OCI-LY3 (cell line): ENCODE data around the gene ACSL3.

Experiments
- H2AFZ ChIP-seq: fragments of 200-600, 300-600 bp; shearing (Covaris generic); 2 replicates; pipeline ENCODE4 v1.6.0; 2014; ENCODE audit warnings: antibody characterized with exemption, low read depth, low read length
- H3K27ac ChIP-seq: fragments of 200-600, 300-600 bp; sonication (generic); 2 replicates; pipeline ENCODE4 v1.5.1; 2014; ENCODE audit warnings: mild to moderate bottlenecking, low read length, moderate library complexity, mixed read lengths
- H3K27me3 ChIP-seq: fragments of 200-600, 300-600 bp; sonication (generic); 2 replicates; pipeline ENCODE4 v1.6.1; 2014; ENCODE audit warnings: low read depth, low read length, mixed read lengths
- H3K36me3 ChIP-seq: fragments of 200-600, 300-600 bp; sonication (generic); replicated peaks from 2 replicates; pipeline ENCODE3; 2014; ENCODE audit warnings: low read depth, low read length, mixed read lengths
- H3K4me1 ChIP-seq: fragments of 300-600, 200-600 bp; sonication (generic); 2 replicates; pipeline ENCODE4 v1.6.1; 2014; ENCODE audit warnings: low read length, mixed read lengths
- H3K4me2 ChIP-seq: fragments of 200-600, 300-600 bp; sonication (generic); 2 replicates; pipeline ENCODE4 v1.6.1; 2014; ENCODE audit warnings: low read length, mixed read lengths
- H3K4me3 ChIP-seq: fragments of 300-600, 200-600 bp; sonication (generic); 2 replicates; pipeline ENCODE4 v1.5.1; 2014; ENCODE audit warnings: antibody characterized with exemption, mild to moderate bottlenecking, low read length, moderate library complexity
- H3K79me2 ChIP-seq: fragments of 300-600, 200-600 bp; shearing (Covaris generic); 2 replicates; pipeline ENCODE4 v1.6.1; 2014; ENCODE audit warnings: mild to moderate bottlenecking, low read length, mixed read lengths
- H3K9ac ChIP-seq: fragments of 300-600, 200-600 bp; shearing (Covaris generic); 2 replicates; pipeline ENCODE4 v1.6.0; 2014; ENCODE audit warnings: mild to moderate bottlenecking, low read length, moderate library complexity
- H3K9me3 ChIP-seq: fragments of 200-600, 300-600 bp; shearing (Covaris generic); 2 replicates; pipeline ENCODE4 v1.6.1; 2014; ENCODE audit warnings: low read length, mixed read lengths; ENCODE audit not compliant: insufficient read depth
- H4K20me1 ChIP-seq: fragments of 200-600, 300-600 bp; sonication (generic); 2 replicates; pipeline ENCODE4 v1.6.1; 2016; ENCODE audit warnings: low read length, mixed read lengths; ENCODE audit not compliant: insufficient read depth
- CTCF ChIP-seq: fragments of 200-600, 300-600 bp; sonication (generic); IDR thresholded peaks from 2 replicates; pipeline ENCODE4 v1.5.1; 2014; ENCODE audit warnings: antibody characterized with exemption, low read length, low read depth
- EZH2phosphoT487 ChIP-seq: fragments of 200-600 bp; shearing (Covaris generic); IDR thresholded peaks from 2 replicates; pipeline ENCODE4 v1.6.1; 2018; ENCODE audit warnings: antibody characterized with exemption, mixed run types, low read depth

The ACSL3 gene

DNA sequence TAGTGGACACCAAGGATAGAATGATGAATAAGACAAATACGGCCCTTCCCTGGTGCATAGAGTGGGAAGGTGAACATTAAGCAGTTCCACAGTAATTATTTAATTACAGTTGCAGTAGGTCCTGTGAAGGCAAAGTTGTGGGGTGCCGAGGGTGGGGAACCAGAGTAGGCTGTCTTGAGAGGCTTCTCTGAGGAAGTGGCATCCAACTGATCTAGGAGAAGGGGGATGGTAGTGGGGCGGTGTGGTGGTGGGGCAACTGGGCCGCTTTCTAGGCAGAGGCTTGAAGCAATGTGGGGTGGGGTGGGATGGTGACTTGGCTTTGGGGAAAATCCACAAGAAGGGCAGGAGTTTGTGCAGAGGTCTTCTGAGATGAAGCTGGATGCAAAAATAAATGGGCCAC is 11.7 kb downstream of the ACSL3 start:
- Histone ChIP-seq H3K27me3 (no peaks in the 10 kb centered on the region), H2AFZ (no peak overlapping the region), H3K9ac (no peak overlapping the region), H3K4me1 (peaks cover 11% of the 10 kb centered on the region), H4K20me1 (peaks cover 80% of the 10 kb centered on the region), H3K27ac (no peak overlapping the region), H3K4me2 (no peak overlapping the region), H3K9me3 (no peaks in the 10 kb centered on the region), H3K4me3 (no peak overlapping the region), H3K79me2 (peaks cover 99% of the 10 kb centered on the region), H3K36me3 (no peaks in the 10 kb centered on the region)
- TF ChIP-seq CTCF: no peak
- no peak for TF ChIP-seq EZH2phosphoT487

- no peaks in the 10 kb centered on the region for H3K27me3 ChIP-seq
- no peak overlapping the region for H3K4me2 ChIP-seq
- peaks cover 99% of the 10 kb centered on the region for H3K79me2 ChIP-seq
- TF ChIP-seq EZH2phosphoT487: no peak
- no peak for TF ChIP-seq CTCF
- H3K36me3 ChIP-seq: no peaks in the 10 kb centered on the region
- H3K27ac ChIP-seq: no peak overlapping the region
- no peak overlapping the region for H3K9ac ChIP-seq
- H3K4me3 ChIP-seq: no peak overlapping the region
- no peaks in the 10 kb centered on the region for H3K4me1 ChIP-seq
- H4K20me1 ChIP-seq: peaks cover 80% of the 10 kb centered on the region
- no peak overlapping the region for H2AFZ ChIP-seq
- H3K9me3 ChIP-seq: no peaks in the 10 kb centered on the region
Measured at GRCh38 chr2:222875482-222875881, 14.6 kb downstream of the ACSL3 start.

DNA sequence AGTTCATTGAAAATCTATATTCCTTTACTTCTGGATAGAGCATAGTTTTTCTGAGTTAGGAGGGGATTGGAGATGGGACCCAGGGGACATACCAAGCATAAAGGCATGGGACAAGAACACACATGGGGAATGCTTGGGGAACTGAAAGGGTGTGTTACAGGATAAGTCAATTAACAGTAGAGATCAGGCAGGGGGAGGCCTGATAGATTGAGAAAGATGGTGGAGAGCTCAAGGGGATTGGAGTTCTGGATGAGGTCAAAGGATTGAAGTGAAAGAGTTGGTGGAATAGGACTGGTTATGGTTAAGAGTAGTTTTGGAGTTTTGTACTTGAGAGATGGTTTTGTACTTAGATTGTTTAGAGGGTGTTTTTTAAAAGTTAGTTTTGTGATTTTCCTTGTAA is 16.1 kb downstream of the ACSL3 start:
- H3K27me3 ChIP-seq: no peaks in the 10 kb centered on the region
- H3K4me3 ChIP-seq: no peak overlapping the region
- no peaks in the 10 kb centered on the region for H3K9me3 ChIP-seq
- H3K4me2 ChIP-seq: no peak overlapping the region
- TF ChIP-seq CTCF (no peak), EZH2phosphoT487 (no peak)
- no peaks in the 10 kb centered on the region for H3K4me1 ChIP-seq
- H3K79me2 ChIP-seq: peaks cover 97% of the 10 kb centered on the region
- H3K27ac ChIP-seq: no peak overlapping the region
- no peak overlapping the region for H2AFZ ChIP-seq
- H3K36me3 ChIP-seq: no peaks in the 10 kb centered on the region
- no peak overlapping the region for H3K9ac ChIP-seq
- peaks cover 75% of the 10 kb centered on the region for H4K20me1 ChIP-seq

DNA sequence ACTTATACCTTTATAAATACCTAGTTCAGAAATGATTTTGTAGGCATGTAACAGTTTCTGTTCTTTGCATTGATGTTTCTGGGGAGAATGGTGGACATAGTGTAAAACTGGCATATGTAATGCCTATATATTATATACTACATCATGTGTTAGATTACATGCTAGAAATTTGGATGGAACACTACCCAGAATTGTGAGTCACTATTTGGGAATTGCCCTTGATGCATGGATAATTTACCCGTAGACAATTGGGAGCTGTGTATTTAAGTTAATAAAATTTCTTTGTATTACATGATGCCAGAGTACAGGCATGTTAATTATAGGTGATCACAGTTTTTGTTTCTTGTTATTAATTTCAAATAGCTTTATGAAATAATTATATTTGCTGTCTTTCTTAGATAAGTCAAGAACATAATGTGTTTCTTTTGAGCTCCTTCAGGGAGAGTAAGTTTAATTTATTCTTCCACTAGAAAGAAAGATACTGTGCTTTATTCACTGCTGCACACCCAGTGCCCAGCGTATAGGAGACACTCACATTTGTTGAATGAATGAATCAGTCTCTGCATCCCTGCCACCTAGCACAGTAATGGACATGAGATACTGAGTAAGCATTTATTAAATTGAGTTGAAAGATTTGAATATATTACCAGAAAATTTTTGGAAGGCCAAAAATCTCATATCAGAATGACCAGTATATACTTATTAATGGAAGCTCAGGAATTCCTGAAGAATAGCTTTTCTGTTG is 16.9 kb downstream of the ACSL3 start:
- H3K9me3 ChIP-seq: no peaks in the 10 kb centered on the region
- no peak overlapping the region for H3K4me2 ChIP-seq
- H3K4me3 ChIP-seq: no peak overlapping the region
- H3K4me1 ChIP-seq: no peaks in the 10 kb centered on the region
- H3K27ac ChIP-seq: no peak overlapping the region
- no peaks in the 10 kb centered on the region for H3K27me3 ChIP-seq
- H3K79me2 ChIP-seq: peaks cover 97% of the 10 kb centered on the region
- peaks cover 77% of the 10 kb centered on the region for H4K20me1 ChIP-seq
- no peaks in the 10 kb centered on the region for H3K36me3 ChIP-seq
- H3K9ac ChIP-seq: no peak overlapping the region
- TF ChIP-seq EZH2phosphoT487: no peak
- TF ChIP-seq CTCF: no peak
- H2AFZ ChIP-seq: no peak overlapping the region
